IPS-NIHi11 (cell line): ENCODE results near the gene CAPSL.
"Not testable (repeated sequence)": the region's sequence is repeated elsewhere in the genome, so short reads cannot be mapped to it uniquely, and the experiment has no call there.

Experiments
- DNase-seq: peaks from one replicate; pipeline ENCODE4 v3.0.0; 2012; ENCODE audit warnings: mixed read lengths, low spot score

Gene CAPSL

DNA sequence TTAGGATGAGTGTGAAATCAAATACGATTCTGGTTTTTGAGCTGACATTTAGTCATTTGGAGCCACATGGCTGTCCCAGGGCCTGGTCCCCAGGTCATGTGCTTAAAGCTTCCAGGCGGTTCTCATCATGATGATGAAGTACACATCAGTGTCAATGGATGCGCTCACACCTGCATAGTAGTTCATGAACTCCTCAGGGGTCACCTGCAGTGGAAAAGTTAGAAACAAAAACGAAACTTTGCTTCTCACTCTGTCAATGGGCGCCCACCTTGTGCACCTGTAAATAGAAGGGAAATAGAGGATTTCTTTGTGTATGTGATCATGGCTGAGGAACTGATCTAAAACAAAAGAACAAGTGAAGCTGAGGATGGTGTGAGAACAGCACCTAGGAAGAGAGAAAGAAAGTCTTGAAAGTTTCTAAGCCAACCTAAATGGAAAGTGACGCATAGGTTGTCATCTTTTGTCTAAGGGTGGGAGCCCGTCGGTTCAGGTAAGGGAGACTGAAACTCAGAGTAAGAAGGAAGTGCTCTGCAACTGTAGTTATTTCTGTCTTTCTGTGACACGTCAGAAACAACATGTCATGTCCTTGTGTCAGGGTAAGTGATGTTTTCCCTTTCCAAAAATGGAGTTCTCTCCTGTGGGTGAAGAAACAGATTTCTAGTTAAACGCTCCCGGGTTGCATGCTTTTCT lies 33.8 kb downstream of the CAPSL start:
- no peak for DNase-seq

GRCh38 chr5:35903631-35904203 lies 34.7 kb downstream of the CAPSL start:
- DNase-seq: no peak

DNA sequence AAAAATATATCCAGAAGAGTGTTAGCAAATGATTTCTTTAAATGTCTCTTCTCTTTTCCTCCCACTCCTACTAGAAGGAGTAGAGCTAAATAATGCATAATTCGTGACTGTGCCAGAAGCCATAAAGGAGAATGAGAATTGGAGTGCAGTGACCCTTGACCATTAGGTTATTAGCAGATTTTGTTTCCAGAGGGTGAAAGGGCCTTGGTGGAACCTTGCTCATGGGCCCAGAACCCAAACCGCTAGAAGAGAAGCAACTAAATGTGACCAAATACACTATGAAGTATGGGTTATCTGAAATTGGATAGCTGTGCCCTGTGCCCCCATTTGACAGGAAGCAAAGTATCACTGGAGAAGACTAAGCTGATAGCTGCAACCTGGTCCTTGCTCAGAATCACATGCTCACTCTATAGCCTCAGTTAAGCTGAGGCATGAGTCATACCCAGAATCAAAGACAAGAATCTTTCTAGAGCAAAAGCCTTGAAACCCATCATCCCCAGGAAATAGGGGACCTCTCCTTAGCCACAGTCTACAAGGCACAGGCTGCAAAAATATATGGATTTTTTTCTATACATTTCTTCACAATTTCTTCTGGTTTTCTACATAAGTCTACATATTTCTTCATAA lies 36.3 kb downstream of the CAPSL start:
- DNase-seq: no peak

DNA sequence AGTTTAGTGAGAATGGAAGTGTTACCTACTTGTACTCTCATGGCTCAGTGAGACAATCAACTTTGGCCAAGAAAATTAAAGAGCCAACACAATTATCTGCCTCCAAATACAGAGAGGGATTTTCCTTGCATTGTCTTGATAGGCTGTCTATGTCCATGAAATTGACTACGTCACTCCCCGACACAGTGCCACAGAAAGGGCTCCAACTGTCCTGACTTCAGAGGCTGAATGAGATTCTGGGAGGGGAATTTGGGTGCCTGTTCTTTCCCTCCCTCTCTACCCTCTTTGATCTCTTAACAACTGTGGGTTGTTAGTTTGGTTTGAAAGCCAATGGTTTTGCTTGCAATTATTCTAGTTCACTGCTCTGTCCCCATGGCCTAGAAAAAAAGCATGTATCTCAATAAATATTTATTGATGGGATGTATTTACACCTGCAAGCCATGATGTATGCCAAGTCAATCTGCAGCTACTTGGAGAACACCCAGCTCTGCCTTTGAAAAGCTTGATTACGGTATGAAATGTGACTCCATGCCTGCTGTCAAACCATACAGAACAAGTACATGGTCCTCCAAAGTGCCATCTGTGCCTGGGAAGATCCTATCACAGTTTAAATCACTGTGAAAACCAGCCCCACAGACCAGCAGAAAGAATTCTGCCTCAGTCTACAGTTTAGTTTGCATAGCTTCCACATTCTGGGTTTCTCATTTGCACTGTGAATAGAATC lies 37.3 kb downstream of the CAPSL start:
- DNase-seq: no peak

- DNase-seq: no peak
These were observed 38.6 kb downstream of the CAPSL start for GRCh38 chr5:35899800-35900199.

DNA sequence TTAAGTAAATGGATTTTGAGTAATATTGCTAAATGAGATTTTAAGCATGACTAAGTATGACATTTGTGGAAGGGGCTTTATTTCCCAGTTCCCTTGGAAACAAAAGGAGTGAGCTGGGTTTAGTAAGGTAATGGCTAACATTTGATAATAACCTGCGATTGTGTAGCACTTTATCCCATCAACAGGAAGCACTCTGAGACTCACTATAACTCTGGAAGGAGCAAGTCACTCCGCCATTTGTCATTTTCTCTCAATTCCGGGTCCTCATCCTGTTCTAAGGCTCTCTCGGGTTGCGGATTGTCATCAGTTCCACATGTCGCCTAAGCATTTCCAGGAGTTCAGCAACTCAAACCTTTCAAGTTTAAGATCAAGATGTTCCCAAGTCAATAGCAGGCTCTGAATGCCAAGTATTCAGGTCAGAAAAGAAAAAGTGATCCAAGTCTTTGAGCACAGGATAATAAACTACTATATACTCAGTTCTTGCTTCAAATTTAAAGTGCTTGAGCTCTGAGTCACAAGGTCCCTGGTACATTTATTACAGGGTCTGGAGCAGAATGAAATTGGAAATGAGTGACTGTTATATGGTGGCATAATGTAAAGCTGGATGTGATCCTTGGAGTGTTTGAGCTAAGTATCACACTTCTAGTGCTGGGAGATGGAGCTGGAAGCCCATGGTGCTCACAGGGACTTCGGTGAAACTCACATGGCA lies 39.3 kb downstream of the CAPSL start:
- no peak for DNase-seq

DNA sequence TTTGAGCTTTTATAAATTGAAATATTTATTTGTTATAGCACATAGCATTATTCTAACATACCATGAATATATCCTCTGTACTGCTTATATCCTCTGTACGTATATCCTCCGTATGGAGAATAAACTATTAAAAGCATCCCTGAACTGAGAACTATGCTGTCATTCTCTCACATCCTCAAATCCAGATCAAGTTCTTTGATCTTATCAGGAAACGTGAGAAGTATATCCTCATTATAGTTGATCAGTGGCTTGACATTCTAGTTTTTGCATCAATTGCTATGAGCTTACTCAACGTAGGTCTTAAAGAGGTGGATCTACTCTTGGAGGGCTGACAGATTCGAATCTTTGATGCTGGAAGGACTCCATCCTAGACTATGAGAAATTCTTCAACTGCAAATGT lies 44.3 kb downstream of the CAPSL start:
- DNase-seq: no peak

GRCh38 chr5:35892799-35893198 lies 45.6 kb downstream of the CAPSL start:
- not testable (repeated sequence) for DNase-seq

- DNase-seq: no peak
These were observed 48.1 kb downstream of the CAPSL start for GRCh38 chr5:35890021-35891020.

DNA sequence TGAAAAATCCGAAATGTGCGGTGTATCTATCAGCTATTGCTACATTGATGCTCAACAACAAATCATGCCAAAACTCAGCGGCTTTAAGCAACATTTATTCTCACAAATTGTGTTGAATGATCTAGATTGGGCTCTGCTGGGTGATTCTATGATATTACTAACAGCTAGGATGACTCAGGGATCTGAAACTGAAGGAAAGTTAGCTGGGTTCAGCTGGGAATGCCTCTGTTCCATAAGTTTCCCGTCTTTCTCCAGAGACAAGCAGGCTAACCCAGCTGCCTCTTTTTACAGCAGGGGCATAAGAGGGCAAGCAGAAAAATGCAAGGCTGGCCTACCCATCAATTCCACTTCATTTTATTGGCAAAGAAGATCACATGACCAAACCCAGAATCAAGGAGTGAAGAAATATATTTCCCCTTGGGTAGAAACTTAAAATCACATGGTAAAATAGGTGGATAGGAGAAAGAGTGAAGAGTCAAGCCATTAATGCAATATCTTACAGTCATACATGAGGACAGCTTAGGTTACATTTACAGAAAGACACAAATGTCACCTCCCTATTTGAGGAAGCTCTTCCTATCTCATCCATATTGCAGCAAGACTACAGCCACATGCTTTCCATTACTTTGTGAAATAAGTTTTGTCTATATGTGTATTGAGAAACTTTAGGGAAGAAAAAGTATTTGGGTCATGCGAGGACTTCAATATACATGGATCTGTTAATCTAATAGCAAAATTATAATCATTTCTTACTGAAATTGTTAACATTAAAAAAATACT lies 50.9 kb downstream of the CAPSL start:
- DNase-seq: no peak

DNA sequence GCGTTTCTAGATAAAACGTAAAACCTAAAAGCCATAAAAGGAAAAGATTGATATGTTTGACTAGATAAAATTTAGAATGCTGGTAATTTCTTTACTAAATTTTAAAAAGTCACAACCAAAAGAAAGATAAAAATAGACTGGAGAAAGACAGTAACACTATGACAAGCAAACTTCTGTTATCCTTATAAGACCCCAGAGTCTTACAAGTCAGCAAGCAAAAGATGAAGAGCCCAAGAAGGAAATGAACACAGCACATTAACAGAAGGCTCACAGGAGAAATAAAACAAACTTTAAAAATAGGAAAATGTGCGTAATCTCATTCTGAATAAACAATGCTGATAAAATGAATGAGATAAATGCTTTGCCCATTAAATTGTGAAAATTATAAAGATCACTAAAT lies 52.0 kb downstream of the CAPSL start:
- DNase-seq: no peak

- no peak for DNase-seq
These were observed 53.6 kb downstream of the CAPSL start for GRCh38 chr5:35884773-35885172.

DNA sequence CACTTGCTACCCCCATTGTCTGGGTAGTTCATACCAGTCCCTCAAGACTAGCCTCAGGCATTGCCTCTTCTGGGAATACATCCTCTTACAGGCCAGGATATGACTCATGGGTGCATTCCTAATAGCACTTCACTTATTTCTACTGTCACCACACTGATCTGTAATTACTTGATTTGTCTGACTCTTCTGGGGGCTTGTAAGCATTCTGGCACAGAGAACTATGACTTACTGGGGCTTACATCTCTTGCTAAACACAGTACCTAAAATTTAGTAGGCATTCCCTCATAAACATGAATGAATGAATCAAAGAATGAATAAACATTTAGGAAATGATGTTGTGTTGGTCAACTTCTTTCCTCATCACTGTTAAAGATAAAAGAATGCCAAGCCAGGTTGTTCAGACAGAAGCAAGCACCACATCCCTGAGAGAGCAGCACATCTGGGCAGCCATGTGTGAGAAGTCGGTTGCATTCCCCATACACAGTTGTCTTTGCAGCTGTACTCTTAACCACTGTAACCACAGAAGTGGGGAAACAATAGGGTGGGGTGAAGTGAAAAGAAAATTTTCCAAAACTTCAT lies 54.1 kb downstream of the CAPSL start:
- no peak for DNase-seq

DNA sequence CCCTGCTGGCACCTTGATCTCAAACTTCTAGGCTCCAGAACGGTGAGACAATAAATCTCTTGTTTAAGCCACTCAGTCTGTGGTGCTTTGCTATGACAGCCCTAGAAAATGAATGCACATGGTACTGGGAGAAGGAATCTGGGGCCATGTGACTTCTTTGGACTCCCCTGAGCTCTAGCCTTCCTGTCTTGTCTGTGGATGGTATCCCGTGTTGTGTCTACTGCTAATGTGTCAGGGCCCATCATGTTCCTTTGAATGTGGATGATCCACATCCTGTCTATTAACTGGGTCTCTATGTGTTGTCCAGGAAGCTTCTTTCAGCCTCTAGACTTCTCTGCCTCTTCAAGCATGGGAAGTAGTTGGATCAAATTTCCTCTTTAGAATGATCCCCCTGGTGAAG lies 56.7 kb downstream of the CAPSL start:
- DNase-seq: no peak

DNA sequence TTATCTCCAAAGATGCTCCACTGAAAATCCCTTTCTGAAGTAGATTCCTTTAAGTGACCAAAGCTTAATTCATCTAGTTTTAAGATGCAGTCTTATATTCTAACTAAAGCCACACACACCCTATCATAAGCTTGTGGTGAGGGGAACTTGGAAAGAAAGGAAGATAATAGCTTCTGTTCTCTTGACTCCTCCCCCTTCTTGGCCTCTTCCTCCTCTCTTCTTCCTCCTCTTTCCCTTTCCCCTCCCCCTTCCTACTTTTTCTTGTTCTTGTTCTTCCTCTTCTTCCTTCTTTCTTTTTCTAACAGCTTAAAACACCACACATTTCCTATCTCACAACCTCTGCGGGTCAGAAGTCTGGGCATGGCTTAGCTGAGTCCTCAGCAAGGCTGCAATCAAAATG lies 58.3 kb downstream of the CAPSL start:
- DNase-seq: no peak

- DNase-seq: no peak
These were observed 58.8 kb downstream of the CAPSL start for GRCh38 chr5:35879649-35880048.

DNA sequence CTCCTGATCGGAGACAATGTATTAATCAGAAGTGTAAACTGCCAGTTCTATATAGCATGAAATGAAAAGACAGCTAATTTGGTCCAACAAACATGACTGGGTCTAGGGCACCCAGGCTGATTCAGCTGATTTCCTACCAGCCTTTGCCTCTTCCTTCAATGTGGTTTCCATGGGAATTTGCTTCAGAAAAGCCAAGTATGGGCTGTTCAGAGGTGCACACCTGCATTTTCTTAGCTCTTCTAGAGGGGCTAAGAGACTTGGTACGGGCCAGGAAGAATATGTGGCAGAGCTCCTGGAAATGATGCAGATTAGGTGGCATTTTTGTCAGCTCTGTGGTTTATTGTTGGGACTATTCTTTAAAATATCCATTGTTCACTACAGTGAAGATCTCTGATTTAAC lies 59.3 kb downstream of the CAPSL start:
- DNase-seq: no peak

GRCh38 chr5:35878079-35878478 lies 60.3 kb downstream of the CAPSL start:
- no peak for DNase-seq

- no peak for DNase-seq
These were observed 60.8 kb downstream of the CAPSL start for GRCh38 chr5:35877655-35878054.

- no peak for DNase-seq
These were observed 61.5 kb downstream of the CAPSL start for GRCh38 chr5:35876922-35877321.
